Kasumi-1 (cell line): ENCODE results near the gene C1orf159.
A peak's percentile ranks its signal among the peaks of the same experiment; 100 is the strongest.

Experiments used
- DNase-seq, 2 experiments: peaks; one replicate each; lab custom pipeline; 2025; lab: John Stamatoyannopoulos, UW

C1orf159 gene

GRCh38 chr1:1132042-1132950 is 16.4 kb upstream of the C1orf159 start:
- DNase-seq: no peak

DNA sequence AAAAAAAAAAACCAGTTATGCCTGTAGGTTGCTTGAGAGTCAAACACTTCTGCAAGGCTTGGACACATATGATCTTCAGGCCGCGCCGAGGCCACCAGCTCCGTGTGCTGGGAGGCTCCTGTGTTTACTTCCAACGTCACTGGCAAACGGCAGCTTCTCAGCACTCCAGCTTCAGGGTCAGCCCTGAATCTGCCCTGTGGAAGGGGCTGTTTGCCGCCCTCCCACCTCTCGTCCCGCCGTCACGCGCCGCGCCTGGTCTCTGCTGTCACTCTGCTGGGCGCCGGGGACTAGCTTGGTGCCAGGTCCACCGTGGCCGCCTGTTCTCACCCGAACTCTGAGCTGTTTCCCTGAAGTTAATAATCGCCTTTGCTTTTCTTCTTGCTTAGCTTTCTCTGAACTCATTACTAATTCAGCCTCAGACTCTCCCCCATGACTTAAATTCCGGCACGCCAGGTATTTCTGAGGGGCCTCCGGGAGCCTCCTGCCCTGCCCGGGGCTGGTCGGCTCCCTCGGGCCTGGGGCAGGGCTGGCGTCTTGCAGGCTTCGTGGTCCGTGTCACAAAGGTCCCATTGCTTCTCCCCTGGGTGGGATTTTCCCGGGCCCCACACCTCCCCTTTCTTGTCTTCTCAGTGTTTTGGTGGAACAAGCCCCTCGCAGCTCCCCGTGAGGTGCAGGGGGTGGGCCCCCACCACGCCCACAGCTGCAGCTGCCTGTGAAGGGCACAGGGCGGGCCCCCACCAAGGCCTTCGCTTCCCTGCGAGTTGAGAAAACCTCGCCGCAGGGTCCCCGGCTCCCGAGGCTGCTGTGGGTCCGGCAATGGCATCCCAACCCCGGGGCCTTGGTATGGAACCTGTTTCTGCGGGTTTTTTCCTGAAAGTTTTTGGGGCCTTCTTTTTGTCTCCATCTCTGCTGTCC is 14.6 kb upstream of the C1orf159 start:
- DNase-seq: no peak

DNA sequence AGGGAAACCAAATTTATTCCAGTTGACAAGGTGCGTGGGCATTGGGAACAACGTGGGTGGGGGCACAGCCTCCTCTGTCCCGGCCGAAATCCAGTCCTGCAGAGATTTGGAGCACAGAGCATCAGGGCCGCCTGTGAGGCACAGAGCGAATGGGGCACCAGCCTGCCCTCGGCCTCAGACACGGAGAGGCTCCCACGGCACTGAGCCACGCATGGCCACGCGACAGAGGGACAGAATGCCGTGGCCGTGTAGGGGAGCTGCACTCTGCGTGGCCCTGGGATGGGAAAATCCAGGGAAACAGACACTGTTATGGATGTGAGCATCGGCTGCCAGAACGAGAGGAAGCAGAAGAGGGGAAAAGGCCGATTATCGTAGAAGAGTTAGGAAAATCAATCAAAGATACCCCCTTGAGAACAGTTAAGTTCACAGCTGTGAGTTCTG is 13.5 kb upstream of the C1orf159 start:
- no peak for DNase-seq

- DNase-seq: no peak
Measured at GRCh38 chr1:1128454-1129139, 12.7 kb upstream of the C1orf159 start.

DNA sequence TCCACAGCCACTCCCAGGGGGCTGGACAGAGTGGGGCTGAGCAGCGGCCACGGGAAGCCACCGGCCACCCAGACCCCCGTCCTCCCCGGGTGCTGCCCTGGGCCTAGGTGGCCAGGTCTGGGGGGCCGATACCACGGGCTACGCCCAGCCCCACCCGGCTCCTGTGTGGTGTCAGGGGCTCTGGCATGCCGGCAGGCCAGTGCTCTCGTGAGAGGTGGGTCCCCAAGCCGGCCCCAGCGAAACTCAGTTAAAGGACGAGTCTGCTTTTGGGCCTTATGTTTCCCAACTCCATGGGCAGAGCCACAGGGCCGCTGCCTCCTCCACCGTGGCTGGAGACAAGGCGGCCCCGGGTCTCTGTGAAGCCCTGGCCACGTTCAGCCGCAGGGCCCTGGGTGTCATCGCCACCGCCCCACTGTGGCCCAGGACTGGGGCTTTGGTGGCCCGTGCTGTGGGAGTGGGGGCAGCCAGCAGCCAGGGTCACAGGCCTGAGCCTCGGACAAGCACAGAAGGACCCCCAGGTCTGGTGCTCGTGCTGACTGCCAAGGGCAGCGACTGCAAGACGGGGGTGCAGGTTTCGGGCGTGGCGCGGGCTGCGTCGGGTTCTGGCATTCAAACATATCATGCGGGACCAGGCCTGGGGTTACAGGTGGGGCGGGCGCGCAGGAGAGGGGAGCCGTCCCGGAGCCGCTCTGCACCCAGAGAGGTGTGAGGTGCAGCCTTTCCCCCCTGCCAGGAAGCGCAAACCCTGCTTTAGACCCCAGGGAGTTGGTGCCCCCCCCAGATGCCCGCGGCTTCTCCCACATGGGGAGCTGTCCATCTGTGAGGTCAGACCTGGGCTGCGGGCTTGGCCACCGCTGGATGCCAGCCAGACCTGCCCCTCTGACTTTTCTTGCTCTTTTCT is 11.9 kb upstream of the C1orf159 start:
- DNase-seq: no peak

DNA sequence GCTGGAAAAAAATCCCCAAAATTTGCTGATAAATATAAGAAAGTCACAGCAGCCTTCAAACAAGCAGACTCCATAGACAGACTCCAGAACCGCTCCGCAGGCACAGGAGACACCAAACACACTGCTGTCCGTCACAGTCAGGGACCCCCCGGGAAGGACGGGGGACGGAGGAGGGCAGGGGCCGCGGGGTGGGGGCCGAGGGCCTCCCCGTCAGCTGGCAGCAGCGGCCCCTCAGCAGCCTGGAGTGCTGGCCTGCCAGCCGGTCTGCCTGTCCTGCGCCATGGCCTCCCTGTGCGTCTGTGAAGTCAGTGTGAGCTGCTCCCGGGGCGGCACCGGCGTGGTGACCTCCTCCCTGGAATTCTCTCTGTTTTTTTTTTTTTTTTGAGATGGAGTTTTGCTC is 10.1 kb upstream of the C1orf159 start:
- DNase-seq: no peak

GRCh38 chr1:1124786-1125642 is 9.1 kb upstream of the C1orf159 start:
- no peak for DNase-seq

GRCh38 chr1:1124508-1124785 is 8.6 kb upstream of the C1orf159 start:
- no peak for DNase-seq

DNA sequence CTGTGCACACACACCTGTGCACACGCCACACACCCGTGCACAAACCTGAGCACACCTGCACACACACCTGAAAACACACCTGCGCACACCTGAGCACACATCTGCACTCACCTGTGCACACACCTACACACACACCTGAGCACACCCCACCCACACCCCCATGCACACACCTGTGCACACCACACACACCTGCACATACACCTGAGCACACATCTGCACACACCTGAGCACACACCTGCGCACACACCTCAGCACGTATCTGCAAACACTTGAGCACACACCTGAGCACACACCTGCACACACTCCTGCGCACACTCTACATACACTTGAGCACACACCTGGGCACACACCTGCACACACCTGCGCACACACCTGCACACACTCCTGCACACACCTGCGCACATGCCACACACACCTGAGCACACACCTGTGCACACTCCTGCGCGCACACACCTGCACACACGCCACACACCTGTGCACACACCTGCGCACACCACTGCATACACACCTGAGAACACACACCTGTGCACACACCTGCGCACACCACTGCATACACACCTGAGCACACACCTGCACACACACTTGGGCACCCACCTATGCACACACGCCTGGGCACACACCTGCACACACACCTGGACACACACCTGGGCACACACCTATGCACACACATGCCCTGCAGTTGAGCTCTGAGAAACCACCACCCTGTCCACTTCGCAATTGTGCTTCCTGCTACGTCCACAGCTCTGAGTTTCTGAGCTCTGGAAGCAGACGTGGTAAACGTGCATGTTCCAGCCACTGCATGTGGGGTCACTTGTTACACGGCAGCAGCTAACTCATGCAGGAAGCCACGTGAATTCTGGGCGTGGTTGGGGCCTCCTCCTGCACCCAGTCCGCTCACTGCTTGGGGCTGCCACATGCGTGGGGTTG is 8.0 kb upstream of the C1orf159 start:
- peak in 1 of 2 experiments; percentile 38 for DNase-seq

GRCh38 chr1:1122981-1123480 is 7.1 kb upstream of the C1orf159 start:
- DNase-seq: peak; percentile 51 to 65

- peak; percentile 64 to 72 for DNase-seq
Measured at GRCh38 chr1:1122078-1122811, 6.4 kb upstream of the C1orf159 start.

GRCh38 chr1:1121611-1122077 is 5.8 kb upstream of the C1orf159 start:
- DNase-seq: no peak

DNA sequence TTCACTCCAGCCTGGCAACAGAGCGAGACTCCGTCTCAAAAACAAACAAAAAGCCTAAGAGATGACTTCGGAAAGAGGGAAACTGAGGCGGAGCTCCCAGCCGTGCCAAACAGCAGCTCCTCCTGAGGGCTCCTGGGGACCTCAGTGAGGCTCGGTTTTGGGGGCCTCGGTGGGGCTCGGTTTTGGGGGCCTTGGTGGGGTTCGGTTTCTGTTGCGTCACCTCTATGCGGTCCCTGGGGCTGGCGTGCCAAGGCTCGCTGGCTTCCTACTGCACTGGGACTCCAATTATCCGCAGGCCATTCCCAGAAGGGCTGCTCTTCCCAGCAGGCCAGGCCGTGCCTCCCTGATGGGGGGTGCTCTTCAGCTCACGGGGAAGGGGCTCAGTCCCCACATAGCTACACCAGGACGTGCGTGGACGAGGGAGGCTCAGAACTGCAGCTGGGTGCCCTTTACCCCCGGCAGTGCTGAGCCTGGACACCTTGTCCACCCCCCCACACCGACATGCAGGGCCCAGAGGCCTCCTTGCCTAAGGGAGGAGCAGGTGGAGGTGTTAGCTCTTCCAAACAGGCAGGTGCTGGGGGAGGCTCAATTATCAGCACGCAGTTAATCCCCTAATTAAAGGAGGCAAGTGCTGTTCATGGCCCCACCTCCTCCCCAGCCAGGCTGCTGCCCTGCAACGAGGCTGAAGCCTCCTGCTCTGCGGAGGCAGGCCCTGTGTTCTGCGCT is 5.1 kb upstream of the C1orf159 start:
- DNase-seq: no peak

- DNase-seq: no peak
Measured at GRCh38 chr1:1120096-1120495, 4.2 kb upstream of the C1orf159 start.

GRCh38 chr1:1119272-1119890 is 3.5 kb upstream of the C1orf159 start:
- no peak for DNase-seq

- no peak for DNase-seq
Measured at GRCh38 chr1:1118876-1119220, 3.0 kb upstream of the C1orf159 start.
